D721Med (cell line): ENCODE results near the gene PTX3.

Experiments used
- DNase-seq: peaks from one replicate; pipeline ENCODE4 v3.0.0; 2011; ENCODE audit warnings: low spot score; ENCODE audit not compliant: insufficient read length
- FAIRE-seq: peaks from 2 replicates; lab custom pipeline; 2011; peaks lifted over from hg19 to GRCh38; lab: Jason Lieb, UNC
- CTCF ChIP-seq: IDR thresholded peaks from 2 replicates; pipeline ENCODE4 v1.5.1; 2012; ENCODE audit warnings: mild to moderate bottlenecking, control low read depth; ENCODE audit not compliant: insufficient read depth; ENCODE audit errors: missing control alignments

The PTX3 gene

DNA sequence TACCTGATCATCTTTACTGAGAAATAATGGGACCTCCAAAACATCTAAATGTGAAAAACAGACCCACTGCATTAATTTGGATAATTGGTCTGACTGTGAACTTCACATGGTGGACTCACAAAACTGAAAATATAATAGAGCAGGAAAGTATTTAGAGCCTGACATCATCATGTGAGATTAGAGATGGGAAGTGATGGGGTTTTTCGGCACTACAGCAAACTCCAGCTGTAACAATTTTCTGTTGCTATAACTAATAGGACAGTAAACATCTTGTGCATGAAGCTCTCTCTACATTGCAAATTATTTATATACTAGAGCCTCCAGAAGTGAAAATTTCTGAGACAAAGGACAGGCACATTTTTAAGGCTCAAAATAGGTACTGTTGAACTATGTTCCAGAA lies 34.4 kb downstream of the PTX3 start:
- FAIRE-seq (no peak), DNase-seq (no peak)
- no peak for TF ChIP-seq CTCF

- FAIRE-seq (no peak), DNase-seq (no peak)
- TF ChIP-seq CTCF = no peak
Observed at GRCh38 chr3:157472648-157473047, 36.0 kb downstream of the PTX3 start.

DNA sequence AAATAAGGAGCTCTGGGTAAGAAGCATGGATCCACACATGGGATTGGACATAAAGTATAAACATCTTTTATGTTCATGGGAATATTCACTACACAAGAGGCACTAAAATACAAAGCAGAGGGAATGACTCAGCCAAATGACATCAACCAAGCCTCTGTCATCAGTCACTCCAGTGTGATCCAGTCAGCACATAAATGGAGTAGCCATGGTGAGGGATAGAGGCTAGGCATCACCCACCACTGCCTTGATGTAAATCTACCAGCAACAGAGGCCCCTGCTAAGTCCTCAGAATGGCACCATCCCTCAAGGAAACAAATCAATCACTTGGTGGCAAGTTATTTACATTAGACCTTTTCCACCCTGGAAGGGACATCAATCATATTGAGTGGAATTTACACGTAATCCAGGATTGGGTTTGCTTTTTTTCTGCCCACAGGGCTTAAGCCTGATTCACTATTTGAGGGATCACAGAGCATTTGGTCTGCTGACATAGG lies 39.3 kb downstream of the PTX3 start:
- TF ChIP-seq CTCF = no peak
- DNase-seq (no peak), FAIRE-seq (no peak)

- DNase-seq (no peak), FAIRE-seq (no peak)
- no peak for TF ChIP-seq CTCF
Observed at GRCh38 chr3:157477441-157477840, 40.8 kb downstream of the PTX3 start.

DNA sequence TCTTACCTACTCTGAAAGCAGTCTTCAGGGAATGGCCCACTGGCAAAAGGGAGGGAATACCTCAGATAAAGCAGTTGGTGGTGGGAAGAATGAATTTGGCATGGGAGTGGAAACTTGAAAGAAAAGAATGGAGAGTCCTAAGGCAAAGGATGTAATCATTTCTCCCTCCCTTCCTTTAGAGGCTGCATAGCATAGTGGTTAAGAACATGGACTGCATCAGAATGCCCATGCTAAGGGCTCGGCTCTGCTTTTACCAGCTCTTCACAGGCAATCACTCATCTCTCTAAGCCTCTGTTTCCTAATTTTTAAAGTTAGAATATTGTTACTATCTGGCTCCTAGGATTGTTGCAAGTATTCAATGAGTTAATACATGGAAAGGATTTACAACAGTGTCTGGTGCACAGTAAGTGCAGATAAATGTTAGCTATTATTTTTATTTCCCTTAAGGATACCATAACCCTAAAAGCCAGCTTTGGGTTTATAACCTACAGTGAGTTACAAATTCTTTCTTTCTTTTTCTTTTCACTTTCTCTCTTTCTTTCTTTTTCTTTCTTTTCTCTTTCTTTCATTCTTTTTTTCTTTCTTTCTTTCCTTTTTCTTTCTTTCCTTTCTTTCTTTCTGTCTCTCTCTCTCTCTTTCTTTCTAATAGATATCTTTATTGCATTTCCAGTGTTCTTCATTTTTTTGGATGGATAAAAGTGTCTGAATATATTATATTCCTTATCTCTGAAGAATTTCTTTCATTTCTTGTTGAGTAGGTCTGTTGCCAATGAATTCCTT lies 43.0 kb downstream of the PTX3 start:
- DNase-seq (no peak), FAIRE-seq (no peak)
- TF ChIP-seq CTCF = no peak

DNA sequence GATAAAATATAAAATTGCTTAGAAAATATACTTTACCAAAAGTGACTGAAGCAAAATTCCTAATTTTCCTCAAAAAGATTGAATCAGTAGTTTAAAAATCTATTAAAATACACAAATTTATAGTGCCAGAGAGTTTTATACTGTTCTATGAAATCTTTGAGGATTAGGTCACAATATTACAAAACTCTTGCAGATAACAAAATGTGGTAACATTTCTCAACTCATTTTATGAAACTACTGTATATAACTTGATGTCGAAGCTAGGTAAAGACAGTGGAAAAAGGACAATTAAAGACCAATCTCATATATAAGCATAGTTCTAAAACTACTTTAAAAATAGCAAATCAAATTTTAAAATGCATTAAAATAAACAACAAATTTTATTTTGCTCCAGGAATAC lies 50.7 kb downstream of the PTX3 start:
- FAIRE-seq = no peak
- TF ChIP-seq CTCF = no peak
- no peak for DNase-seq

DNA sequence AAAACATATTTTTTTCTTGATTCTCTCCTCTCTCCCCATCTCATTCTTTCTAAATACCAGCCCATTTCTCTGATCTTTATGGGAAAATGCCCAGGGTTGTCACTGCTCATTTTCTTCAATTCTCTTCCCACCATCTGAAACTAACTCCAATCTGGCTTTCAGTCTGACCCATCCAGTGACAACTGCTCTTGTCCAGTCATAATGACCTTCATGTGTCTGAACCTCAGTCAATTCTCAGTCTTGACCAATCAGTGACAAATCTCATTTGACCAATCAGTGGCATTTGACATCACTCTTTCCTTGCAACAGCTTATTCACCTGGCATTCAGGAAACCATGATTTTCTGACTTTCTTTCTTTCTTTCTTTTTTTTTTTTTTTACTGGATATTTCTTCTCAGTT lies 51.5 kb downstream of the PTX3 start:
- FAIRE-seq = no peak
- TF ChIP-seq CTCF = no peak
- DNase-seq = no peak
